Neural progenitor cell (in vitro differentiated cells): Measurements from ENCODE around the gene SLC25A13. TPM values are rescaled to one million over a fixed set of nuclear protein-coding genes. Genes with fewer than 3 reads are reported as not detected.

Experiments
- DNase-seq: peaks from one replicate; pipeline ENCODE4 v3.0.0-alpha.2; 2016; ENCODE audit warnings: low spot score
- H2AFZ ChIP-seq: fragments of 200-600 bp; sonication (generic); replicated peaks from 2 replicates; pipeline ENCODE4 v1.6.1; 2016; ENCODE audit warnings: antibody characterized with exemption
- H3F3A ChIP-seq: fragments of 200-600 bp; sonication (generic); 2 replicates; pipeline ENCODE4 v1.6.1; 2016; ENCODE audit warnings: antibody characterized with exemption, low read depth
- H3K27ac ChIP-seq: fragments of 200-600 bp; sonication (generic); 2 replicates; pipeline ENCODE4 v1.5.1; 2016; ENCODE audit warnings: mild to moderate bottlenecking
- H3K27me3 ChIP-seq: fragments of 200-600 bp; sonication (generic); 2 replicates; pipeline ENCODE4 v1.6.1; 2016; ENCODE audit warnings: mild to moderate bottlenecking, moderate library complexity
- H3K36me3 ChIP-seq: fragments of 200-600 bp; sonication (generic); 2 replicates; pipeline ENCODE4 v1.5.1; 2016
- H3K4me1 ChIP-seq: fragments of 200-600 bp; sonication (generic); 2 replicates; pipeline ENCODE4 v1.6.1; 2016; ENCODE audit warnings: mixed run types
- H3K4me2 ChIP-seq: fragments of 200-600 bp; sonication (generic); 2 replicates; pipeline ENCODE4 v1.6.1; 2016
- H3K4me3 ChIP-seq: fragments of 200-600 bp; sonication (generic); 2 replicates; pipeline ENCODE4 v1.5.1; 2016
- H3K79me2 ChIP-seq: fragments of 200-600 bp; sonication (generic); 2 replicates; pipeline ENCODE4 v1.6.1; 2016; ENCODE audit warnings: low read depth
- H3K9ac ChIP-seq: fragments of 200-600 bp; sonication (generic); 2 replicates; pipeline ENCODE4 v1.6.1; 2016
- H3K9me3 ChIP-seq: fragments of 200-600 bp; sonication (generic); 2 replicates; pipeline ENCODE4 v1.5.1; 2016; ENCODE audit warnings: low read depth
- H4K20me1 ChIP-seq: fragments of 200-600 bp; sonication (generic); 2 replicates; pipeline ENCODE4 v1.6.1; 2016; ENCODE audit warnings: low read depth
- H3K27ac Mint-ChIP-seq: 3 replicates; pipeline ENCODE4 v1.8.0; 2021; ENCODE audit warnings: mixed read lengths
- H3K27me3 Mint-ChIP-seq: 2 replicates; pipeline ENCODE4 v1.8.0; 2022; ENCODE audit warnings: low read depth, mild to moderate bottlenecking, inconsistent platforms, moderate library complexity, mixed read lengths; ENCODE audit not compliant: insufficient read depth
- H3K36me3 Mint-ChIP-seq: 3 replicates; pipeline ENCODE4 v1.8.0; 2021; ENCODE audit warnings: mixed read lengths
- H3K4me1 Mint-ChIP-seq: 3 replicates; pipeline ENCODE4 v1.8.0; 2021; ENCODE audit warnings: mixed read lengths
- H3K4me3 Mint-ChIP-seq: 3 replicates; pipeline ENCODE4 v1.8.0; 2021; ENCODE audit warnings: mild to moderate bottlenecking, moderate library complexity, mixed read lengths
- H3K9me3 Mint-ChIP-seq: 3 replicates; pipeline ENCODE4 v1.8.0; 2020; ENCODE audit warnings: mixed read lengths
- EZH2 ChIP-seq: fragments of 200-600 bp; sonication (generic); IDR thresholded peaks from 2 replicates; pipeline ENCODE4 v1.6.1; 2017; ENCODE audit warnings: antibody characterized with exemption, mild to moderate bottlenecking, moderate library complexity
- EZH2phosphoT487 ChIP-seq: fragments of 200-600 bp; sonication (generic); IDR thresholded peaks from 2 replicates; pipeline ENCODE4 v1.6.1; 2017; ENCODE audit warnings: antibody characterized with exemption
- total RNA-seq: library from RNA; depleted of rRNA; stranded (reverse); fragments of >200 nt; gene quantifications from 2 replicates; pipeline ENCODE4 v1.2.3, GENCODE V29; 2015; ENCODE audit warnings: low replicate concordance
- TF ChIP-seq, protein P1 (sequence below): fragments of 200-600 bp; sonication (generic); IDR thresholded peaks from 2 replicates; pipeline ENCODE4 v1.5.1; 2017; ENCODE audit warnings: antibody characterized with exemption, mild to moderate bottlenecking

SLC25A13 gene
- total RNA-seq, 1 donor from 2014 or later, result 83.3 TPM

- H3K4me1 ChIP-seq, result peaks cover 16% of the 10 kb centered on the region
- no peaks in the 10 kb centered on the region for H3K9me3 ChIP-seq
- H3F3A ChIP-seq, result no peaks in the 10 kb centered on the region
- H3K27me3 Mint-ChIP-seq, result peaks cover 2% of the 10 kb centered on the region
- no peak overlapping the region for H3K4me3 ChIP-seq
- no peak overlapping the region for H3K9ac ChIP-seq
- peaks cover 4% of the 10 kb centered on the region for H3K4me1 Mint-ChIP-seq
- H3K27ac ChIP-seq, result no peak overlapping the region
- no peaks in the 10 kb centered on the region for H3K79me2 ChIP-seq
- peak; percentile 19 for DNase-seq
- no peak overlapping the region for H3K4me3 Mint-ChIP-seq
- H2AFZ ChIP-seq, result no peak overlapping the region
- H4K20me1 ChIP-seq, result peaks cover 3% of the 10 kb centered on the region
- no peaks in the 10 kb centered on the region for H3K9me3 Mint-ChIP-seq
- no peak for TF ChIP-seq EZH2
- H3K36me3 Mint-ChIP-seq, result peaks cover 17% of the 10 kb centered on the region
- no peaks in the 10 kb centered on the region for H3K36me3 ChIP-seq
- H3K27ac Mint-ChIP-seq, result no peak overlapping the region
- H3K27me3 ChIP-seq, result no peaks in the 10 kb centered on the region
- H3K4me2 ChIP-seq, result peak overlapping the region; percentile 36
Observed at GRCh38 chr7:96178581-96178980, 143.3 kb downstream of the SLC25A13 start.

GRCh38 chr7:96177353-96177752, 144.5 kb downstream of the SLC25A13 start:
- no peak for DNase-seq
- no peak overlapping the region for H3K27ac Mint-ChIP-seq
- H3K9me3 Mint-ChIP-seq, result no peaks in the 10 kb centered on the region

GRCh38 chr7:96174812-96175211, 147.1 kb downstream of the SLC25A13 start:
- Mint-ChIP-seq H3K9me3 (no peaks in the 10 kb centered on the region), H3K27me3 (peaks cover 2% of the 10 kb centered on the region), H3K27ac (no peak overlapping the region), H3K36me3 (peaks cover 2% of the 10 kb centered on the region), H3K4me3 (no peak overlapping the region), H3K4me1 (peaks cover 4% of the 10 kb centered on the region)
- no peak for DNase-seq
- Histone ChIP-seq H3K9ac (no peak overlapping the region), H2AFZ (no peak overlapping the region), H3K27me3 (no peaks in the 10 kb centered on the region), H4K20me1 (no peaks in the 10 kb centered on the region), H3K4me3 (no peak overlapping the region), H3K4me1 (peaks cover 16% of the 10 kb centered on the region), H3K4me2 (no peak overlapping the region), H3K27ac (no peak overlapping the region), H3K36me3 (no peaks in the 10 kb centered on the region), H3K79me2 (no peaks in the 10 kb centered on the region), H3K9me3 (no peaks in the 10 kb centered on the region), H3F3A (no peaks in the 10 kb centered on the region)
- TF ChIP-seq EZH2 (no peak), EZH2phosphoT487 (no peak)
- TF ChIP-seq, protein P1, sequence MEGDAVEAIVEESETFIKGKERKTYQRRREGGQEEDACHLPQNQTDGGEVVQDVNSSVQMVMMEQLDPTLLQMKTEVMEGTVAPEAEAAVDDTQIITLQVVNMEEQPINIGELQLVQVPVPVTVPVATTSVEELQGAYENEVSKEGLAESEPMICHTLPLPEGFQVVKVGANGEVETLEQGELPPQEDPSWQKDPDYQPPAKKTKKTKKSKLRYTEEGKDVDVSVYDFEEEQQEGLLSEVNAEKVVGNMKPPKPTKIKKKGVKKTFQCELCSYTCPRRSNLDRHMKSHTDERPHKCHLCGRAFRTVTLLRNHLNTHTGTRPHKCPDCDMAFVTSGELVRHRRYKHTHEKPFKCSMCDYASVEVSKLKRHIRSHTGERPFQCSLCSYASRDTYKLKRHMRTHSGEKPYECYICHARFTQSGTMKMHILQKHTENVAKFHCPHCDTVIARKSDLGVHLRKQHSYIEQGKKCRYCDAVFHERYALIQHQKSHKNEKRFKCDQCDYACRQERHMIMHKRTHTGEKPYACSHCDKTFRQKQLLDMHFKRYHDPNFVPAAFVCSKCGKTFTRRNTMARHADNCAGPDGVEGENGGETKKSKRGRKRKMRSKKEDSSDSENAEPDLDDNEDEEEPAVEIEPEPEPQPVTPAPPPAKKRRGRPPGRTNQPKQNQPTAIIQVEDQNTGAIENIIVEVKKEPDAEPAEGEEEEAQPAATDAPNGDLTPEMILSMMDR, result no peak

More at GRCh38 chr7:96177353-96177752, 144.5 kb downstream of the SLC25A13 start:
- H2AFZ ChIP-seq, result no peak overlapping the region
- peaks cover under 1% of the 10 kb centered on the region for H4K20me1 ChIP-seq
- H3K27ac ChIP-seq, result no peak overlapping the region
- Mint-ChIP-seq H3K4me3 (no peak overlapping the region), H3K4me1 (peaks cover 4% of the 10 kb centered on the region), H3K36me3 (peaks cover 8% of the 10 kb centered on the region), H3K27me3 (peaks cover 2% of the 10 kb centered on the region)
- no peak overlapping the region for H3K9ac ChIP-seq
- H3K79me2 ChIP-seq, result no peaks in the 10 kb centered on the region
- no peaks in the 10 kb centered on the region for H3K36me3 ChIP-seq
- no peak overlapping the region for H3K4me2 ChIP-seq
- H3K9me3 ChIP-seq, result no peaks in the 10 kb centered on the region
- H3K27me3 ChIP-seq, result no peaks in the 10 kb centered on the region
- no peak overlapping the region for H3K4me3 ChIP-seq
- TF ChIP-seq, protein P1, result no peak
- no peak for TF ChIP-seq EZH2phosphoT487
- TF ChIP-seq EZH2, result no peak
- no peaks in the 10 kb centered on the region for H3F3A ChIP-seq
- peaks cover 16% of the 10 kb centered on the region for H3K4me1 ChIP-seq

GRCh38 chr7:96173781-96174180, 148.1 kb downstream of the SLC25A13 start:
- Histone ChIP-seq H3K9me3 (no peaks in the 10 kb centered on the region), H3K27ac (no peak overlapping the region), H4K20me1 (no peaks in the 10 kb centered on the region), H3K36me3 (no peaks in the 10 kb centered on the region), H3K9ac (no peak overlapping the region), H3K79me2 (no peaks in the 10 kb centered on the region), H3F3A (no peaks in the 10 kb centered on the region), H3K4me1 (peaks cover 7% of the 10 kb centered on the region), H3K4me2 (no peak overlapping the region), H3K4me3 (no peak overlapping the region), H2AFZ (no peak overlapping the region), H3K27me3 (no peaks in the 10 kb centered on the region)
- Mint-ChIP-seq H3K4me1 (peaks cover 4% of the 10 kb centered on the region), H3K27ac (no peak overlapping the region), H3K36me3 (peaks cover 5% of the 10 kb centered on the region), H3K4me3 (no peak overlapping the region), H3K9me3 (no peaks in the 10 kb centered on the region), H3K27me3 (peaks cover 2% of the 10 kb centered on the region)
- TF ChIP-seq EZH2phosphoT487, result no peak
- TF ChIP-seq EZH2, result no peak
- TF ChIP-seq, protein P1, result no peak
- DNase-seq, result no peak
